ENCODE data around the gene ZBTB11. TPM values are rescaled to one million over a fixed set of nuclear protein-coding genes. Genes with fewer than 3 reads are reported as not detected.
"Not testable (repeated sequence)": the region's sequence is repeated elsewhere in the genome, so short reads cannot be mapped to it uniquely, and the experiment has no call there.

ZBTB11 gene
- total RNA-seq, 6 experiments from 2014 or later, result 5.4 to 8.5 (median 7.9) TPM

GRCh38 chr3:101617478-101617877 is 59.5 kb downstream of the ZBTB11 start:
- no peaks in the 10 kb centered on the region for H3K4me1 ChIP-seq
- DNase-seq (no peak), ATAC-seq (no peak)
- no peaks in the 10 kb centered on the region for H3K36me3 ChIP-seq
- no peaks in the 10 kb centered on the region for H3K9me3 ChIP-seq
- intact Hi-C loops (cut with DNase I), result no loop called here
- H3K27me3 ChIP-seq, result no peaks in the 10 kb centered on the region
- WGBS (ENCODE audit: insufficient coverage, low coverage, low lambda C conversion rate, missing lambda C conversion rate), result 100% methylated on average over 1 of the region's 7 CpGs
- no peak overlapping the region for H3K27ac ChIP-seq
- H3K4me3 ChIP-seq, result no peak overlapping the region
- TF ChIP-seq POLR2A (IDR thresholded peaks at IDR 0.05) (no peak), CTCF (IDR thresholded peaks at IDR 0.05) (no peak)

GRCh38 chr3:101615525-101615924 is 61.4 kb downstream of the ZBTB11 start:
- WGBS (ENCODE audit: insufficient coverage, low coverage, low lambda C conversion rate, missing lambda C conversion rate), result 84% methylated on average over 6 of the region's 6 CpGs
- DNase-seq (no peak), ATAC-seq (no peak)
- no peaks in the 10 kb centered on the region for H3K9me3 ChIP-seq
- intact Hi-C loops (cut with DNase I), result no loop called here
- H3K4me1 ChIP-seq, result no peaks in the 10 kb centered on the region
- TF ChIP-seq POLR2A (IDR thresholded peaks at IDR 0.05) (no peak), CTCF (IDR thresholded peaks at IDR 0.05) (no peak)
- no peaks in the 10 kb centered on the region for H3K36me3 ChIP-seq
- no peak overlapping the region for H3K27ac ChIP-seq
- no peaks in the 10 kb centered on the region for H3K27me3 ChIP-seq
- no peak overlapping the region for H3K4me3 ChIP-seq

GRCh38 chr3:101613014-101613413 is 63.9 kb downstream of the ZBTB11 start:
- 66% methylated on average over 5 of the region's 9 CpGs for WGBS (ENCODE audit: insufficient coverage, low coverage, low lambda C conversion rate, missing lambda C conversion rate)
- H3K36me3 ChIP-seq; intact Hi-C loops (cut with DNase I): not testable (repeated sequence)

GRCh38 chr3:101611023-101611422 is 65.9 kb downstream of the ZBTB11 start:
- intact Hi-C loops (cut with DNase I), result no loop called here
- H3K36me3 ChIP-seq, result no peaks in the 10 kb centered on the region
- H3K27me3 ChIP-seq, result no peaks in the 10 kb centered on the region
- DNase-seq (no peak), ATAC-seq (no peak)
- no peaks in the 10 kb centered on the region for H3K9me3 ChIP-seq
- no peak overlapping the region for H3K27ac ChIP-seq
- H3K4me3 ChIP-seq, result no peak overlapping the region
- H3K4me1 ChIP-seq, result no peaks in the 10 kb centered on the region
- TF ChIP-seq POLR2A (IDR thresholded peaks at IDR 0.05), result no peak
- TF ChIP-seq CTCF (IDR thresholded peaks at IDR 0.05), result no peak
- WGBS (ENCODE audit: insufficient coverage, low coverage, low lambda C conversion rate, missing lambda C conversion rate), result 83% methylated on average over 2 of the region's 2 CpGs

More at GRCh38 chr3:101613014-101613413, 63.9 kb downstream of the ZBTB11 start:
- not testable (repeated sequence) for H3K9me3 ChIP-seq, H3K4me3 ChIP-seq, DNase-seq, H3K4me1 ChIP-seq, H3K27ac ChIP-seq, H3K27me3 ChIP-seq, ATAC-seq

- intact Hi-C loops (cut with DNase I); DNase-seq; H3K27ac ChIP-seq; ATAC-seq; H3K36me3 ChIP-seq; H3K27me3 ChIP-seq; H3K9me3 ChIP-seq; H3K4me1 ChIP-seq; H3K4me3 ChIP-seq: not testable (repeated sequence)
- WGBS (ENCODE audit: insufficient coverage, low coverage, low lambda C conversion rate, missing lambda C conversion rate), result 44% methylated on average over 8 of the region's 10 CpGs
Observed at GRCh38 chr3:101605398-101605797, 71.5 kb downstream of the ZBTB11 start.

GRCh38 chr3:101603184-101603583 is 73.7 kb downstream of the ZBTB11 start:
- no peak for TF ChIP-seq CTCF (IDR thresholded peaks at IDR 0.05)
- TF ChIP-seq POLR2A (IDR thresholded peaks at IDR 0.05), result no peak
- Histone ChIP-seq H3K27ac (no peak overlapping the region), H3K4me3 (no peak overlapping the region), H3K27me3 (no peaks in the 10 kb centered on the region), H3K36me3 (no peaks in the 10 kb centered on the region), H3K9me3 (no peaks in the 10 kb centered on the region), H3K4me1 (no peaks in the 10 kb centered on the region)
- 100% methylated on average over 1 of the region's 1 CpG for whole genome bisulfite sequencing (ENCODE audit: insufficient coverage, low coverage, low lambda C conversion rate, missing lambda C conversion rate)
- intact Hi-C loops (cut with DNase I), result no loop called here
- DNase-seq, result no peak
- no peak for ATAC-seq
